Gastroesophageal sphincter (tissue), 4 donors: Measurements from ENCODE around the gene TRDN. TPM values are rescaled to one million over a fixed set of nuclear protein-coding genes. Genes with fewer than 3 reads are reported as not detected.

Experiments
- ATAC-seq: fragments of 150-250 bp; one replicate; pipeline ENCODE4 v1.9.1; 2016; ENCODE audit warnings: mild to moderate bottlenecking, moderate library complexity
- H3K27ac ChIP-seq, 4 donors: fragments of 200-600 bp; sonication (generic) in 3 of 4; 1 replicate in 3 of 4; 2 replicates in 1 of 4; pipeline ENCODE4 v1.5.1; 2016 to 2019
- H3K27me3 ChIP-seq: fragments of 200-600 bp; sonication (generic); one replicate; pipeline ENCODE4 v1.5.1; 2019
- H3K36me3 ChIP-seq, 2 donors: fragments of 200-600 bp; sonication (generic); one replicate each; pipeline ENCODE4 v1.5.1; 2019; ENCODE audit warnings: control low read depth in 1 of 2
- H3K4me1 ChIP-seq, 3 donors: fragments of 200-600 bp; sonication (generic); 1 replicate in 2 of 3; 2 replicates in 1 of 3; pipeline ENCODE4 v1.5.1; 2016 to 2019; ENCODE audit warnings: control low read depth in 2 of 3
- H3K4me3 ChIP-seq, 2 donors: fragments of 200-600 bp; sonication (generic); one replicate each; pipeline ENCODE4 v1.5.1; 2019; ENCODE audit warnings: mild to moderate bottlenecking in 1 of 2, moderate library complexity in 1 of 2
- H3K9me3 ChIP-seq, 3 donors: fragments of 200-600 bp; sonication (generic); one replicate each; pipeline ENCODE4 v1.5.1; 2017 to 2019; ENCODE audit warnings: control low read depth in 2 of 3
- CTCF ChIP-seq, 4 experiments: fragments of 200-600 bp in 2 of 4; fragments of 450-650 bp in 2 of 4; sonication (generic) in 1 of 4; IDR thresholded peaks; one replicate each; pipeline ENCODE4 v1.5.1; 2017 to 2019; ENCODE audit warnings: antibody characterized with exemption in 4 of 4, mild to moderate bottlenecking in 2 of 4, moderate library complexity in 2 of 4
- EP300 ChIP-seq: sonication (generic); formaldehyde crosslinking; IDR thresholded peaks from one replicate; pipeline ENCODE4 v1.6.1; 2017; ENCODE audit warnings: antibody characterized with exemption, mild to moderate bottlenecking
- POLR2A ChIP-seq, 2 donors: fragments of 450-650 bp; IDR thresholded peaks; one replicate each; pipeline ENCODE4 v1.6.1; 2017; ENCODE audit warnings: antibody characterized with exemption in 2 of 2, mild to moderate bottlenecking in 2 of 2, moderate library complexity in 1 of 2
- POLR2AphosphoS5 ChIP-seq: sonication (generic); formaldehyde crosslinking; IDR thresholded peaks from one replicate; pipeline ENCODE4 v1.6.1; 2017; ENCODE audit warnings: antibody characterized with exemption
- WGBS, 2 donors: methylation state at CpG; one replicate each; pipeline ENCODE4 v1.1.5; 2018; ENCODE audit warnings: low coverage in 1 of 2; 5-methylcytosine and 5-hydroxymethylcytosine counted together
- total RNA-seq, 4 donors: library from RNA; depleted of rRNA; stranded (reverse); fragments of >200 nt; gene quantifications; one replicate each; pipeline ENCODE4 v1.1.0, GENCODE V29; 2016

TRDN gene
- total RNA-seq, 4 donors from 2014 or later: not detected

DNA sequence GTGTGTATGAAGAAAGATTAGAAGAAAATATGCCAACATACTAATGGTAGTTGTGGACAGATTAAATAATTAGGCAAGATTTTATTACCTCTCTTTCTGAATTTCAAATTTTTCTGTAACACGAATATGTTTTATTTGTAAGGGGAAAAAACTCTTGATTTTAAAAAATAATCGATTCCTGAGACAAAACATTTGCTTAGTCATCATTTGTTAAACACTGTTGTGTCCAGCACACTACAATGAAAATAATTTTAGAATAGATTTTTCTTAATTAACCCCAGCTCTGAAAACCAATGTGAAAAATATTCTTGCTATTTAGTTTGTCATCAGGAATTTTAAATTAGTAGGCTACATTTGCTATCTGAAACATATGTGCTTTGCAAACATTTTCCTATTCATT is 253.0 kb downstream of the TRDN start:
- no peak for TF ChIP-seq CTCF (IDR thresholded peaks at IDR 0.05)
- Histone ChIP-seq H3K4me3 (no peak overlapping the region), H3K9me3 (no peaks in the 10 kb centered on the region), H3K4me1 (no peaks in the 10 kb centered on the region), H3K36me3 (no peaks in the 10 kb centered on the region), H3K27me3 (no peaks in the 10 kb centered on the region), H3K27ac (no peak overlapping the region)
- ATAC-seq: no peak
- WGBS, 2 donors: 70 to 71% methylated on average over 2 of the region's 2 CpGs

GRCh38 chr6:123380257-123380656 is 256.5 kb downstream of the TRDN start:
- Histone ChIP-seq H3K27ac (no peak overlapping the region), H3K9me3 (no peaks in the 10 kb centered on the region), H3K27me3 (no peaks in the 10 kb centered on the region), H3K36me3 (no peaks in the 10 kb centered on the region), H3K4me3 (no peak overlapping the region), H3K4me1 (no peaks in the 10 kb centered on the region)
- no peak for ATAC-seq
- 10 to 14% methylated on average over 2 to 5 of the region's 5 CpGs for WGBS, 2 donors
- TF ChIP-seq POLR2A (IDR thresholded peaks at IDR 0.05): no peak
- no peak for TF ChIP-seq CTCF (IDR thresholded peaks at IDR 0.05)
- no peak for TF ChIP-seq POLR2AphosphoS5
- TF ChIP-seq EP300: no peak

- 86 to 92% methylated on average over 2 of the region's 2 CpGs for WGBS, 2 donors
- no peaks in the 10 kb centered on the region for H3K9me3 ChIP-seq
- ATAC-seq: no peak
Observed at GRCh38 chr6:123372737-123373136, 264.0 kb downstream of the TRDN start.

DNA sequence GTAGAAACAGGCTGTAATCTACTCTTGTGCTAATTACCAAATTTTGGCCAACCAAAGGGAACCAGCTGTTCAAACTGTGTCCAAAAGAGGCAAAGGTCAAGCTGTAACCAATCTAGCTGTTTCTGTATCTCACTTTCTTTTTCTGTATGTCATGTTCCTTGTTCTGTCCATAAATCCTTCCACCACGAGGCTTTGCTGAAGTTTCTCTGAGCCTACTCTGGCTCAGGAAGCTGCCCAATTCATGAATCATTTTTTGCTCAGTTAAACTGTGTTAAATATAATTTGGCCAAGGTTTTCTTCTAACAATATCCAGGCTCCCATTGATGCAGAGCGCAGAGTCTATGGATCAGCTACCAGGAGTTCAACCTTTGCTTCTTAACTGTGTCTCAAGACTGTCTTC is 272.8 kb downstream of the TRDN start:
- WGBS, 2 donors: 60 to 74% methylated on average over 2 of the region's 2 CpGs
- no peak for TF ChIP-seq POLR2AphosphoS5
- TF ChIP-seq CTCF (IDR thresholded peaks at IDR 0.05): no peak
- no peak for TF ChIP-seq POLR2A (IDR thresholded peaks at IDR 0.05)
- TF ChIP-seq EP300: no peak
- ATAC-seq: no peak
- no peaks in the 10 kb centered on the region for H3K27me3 ChIP-seq
- H3K27ac ChIP-seq: no peak overlapping the region
- H3K9me3 ChIP-seq: no peaks in the 10 kb centered on the region
- no peaks in the 10 kb centered on the region for H3K36me3 ChIP-seq
- no peaks in the 10 kb centered on the region for H3K4me1 ChIP-seq
- no peak overlapping the region for H3K4me3 ChIP-seq

More at GRCh38 chr6:123372737-123373136, 264.0 kb downstream of the TRDN start:
- no peaks in the 10 kb centered on the region for H3K36me3 ChIP-seq
- H3K27me3 ChIP-seq: no peaks in the 10 kb centered on the region
- no peak overlapping the region for H3K4me3 ChIP-seq
- no peak overlapping the region for H3K27ac ChIP-seq
- H3K4me1 ChIP-seq: no peaks in the 10 kb centered on the region
- TF ChIP-seq EP300: no peak
- no peak for TF ChIP-seq POLR2AphosphoS5
- TF ChIP-seq CTCF (IDR thresholded peaks at IDR 0.05): no peak
- no peak for TF ChIP-seq POLR2A (IDR thresholded peaks at IDR 0.05)

DNA sequence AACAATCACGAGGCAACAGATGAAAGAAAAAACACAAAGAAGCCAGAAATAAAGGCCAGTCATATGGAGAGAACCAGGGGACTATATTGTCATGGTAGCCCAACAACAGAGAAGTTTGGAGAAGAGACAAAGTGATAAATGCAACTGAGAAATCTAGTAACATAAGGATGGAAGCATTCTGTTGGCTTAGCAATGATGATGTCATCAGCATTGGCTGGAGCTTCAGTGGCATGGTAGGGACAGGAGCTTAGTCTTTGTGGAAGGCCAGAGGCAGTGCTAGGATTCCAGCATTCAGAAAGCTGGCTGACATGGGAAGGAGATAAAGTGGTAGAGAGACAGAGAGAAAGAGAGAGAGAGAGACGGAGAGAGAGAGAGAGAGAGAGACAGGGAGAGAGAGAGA is 276.4 kb downstream of the TRDN start:
- no peaks in the 10 kb centered on the region for H3K36me3 ChIP-seq
- H3K4me1 ChIP-seq: no peaks in the 10 kb centered on the region
- H3K4me3 ChIP-seq: no peak overlapping the region
- 63 to 81% methylated on average over 2 of the region's 2 CpGs for WGBS, 2 donors
- H3K9me3 ChIP-seq: no peaks in the 10 kb centered on the region
- no peak for ATAC-seq
- H3K27ac ChIP-seq: no peak overlapping the region
- TF ChIP-seq CTCF (IDR thresholded peaks at IDR 0.05) (no peak), POLR2AphosphoS5 (no peak)
- peaks cover 6% of the 10 kb centered on the region for H3K27me3 ChIP-seq
